HG02981 (cell line): Measurements from ENCODE around the gene KLHDC10.
"Not testable (repeated sequence)": the region's sequence is repeated elsewhere in the genome, so short reads cannot be mapped to it uniquely, and the experiment has no call there.

Experiments used
- ATAC-seq: cut with Tn5 transposase; IDR thresholded peaks from one replicate; pipeline ENCODE4 v1.9.1; 2021; ENCODE audit warnings: mild to moderate bottlenecking, moderate library complexity; ENCODE audit not compliant: unreplicated experiment

The KLHDC10 gene

GRCh38 chr7:130140551-130141160 is 70.3 kb downstream of the KLHDC10 start:
- no peak for ATAC-seq

DNA sequence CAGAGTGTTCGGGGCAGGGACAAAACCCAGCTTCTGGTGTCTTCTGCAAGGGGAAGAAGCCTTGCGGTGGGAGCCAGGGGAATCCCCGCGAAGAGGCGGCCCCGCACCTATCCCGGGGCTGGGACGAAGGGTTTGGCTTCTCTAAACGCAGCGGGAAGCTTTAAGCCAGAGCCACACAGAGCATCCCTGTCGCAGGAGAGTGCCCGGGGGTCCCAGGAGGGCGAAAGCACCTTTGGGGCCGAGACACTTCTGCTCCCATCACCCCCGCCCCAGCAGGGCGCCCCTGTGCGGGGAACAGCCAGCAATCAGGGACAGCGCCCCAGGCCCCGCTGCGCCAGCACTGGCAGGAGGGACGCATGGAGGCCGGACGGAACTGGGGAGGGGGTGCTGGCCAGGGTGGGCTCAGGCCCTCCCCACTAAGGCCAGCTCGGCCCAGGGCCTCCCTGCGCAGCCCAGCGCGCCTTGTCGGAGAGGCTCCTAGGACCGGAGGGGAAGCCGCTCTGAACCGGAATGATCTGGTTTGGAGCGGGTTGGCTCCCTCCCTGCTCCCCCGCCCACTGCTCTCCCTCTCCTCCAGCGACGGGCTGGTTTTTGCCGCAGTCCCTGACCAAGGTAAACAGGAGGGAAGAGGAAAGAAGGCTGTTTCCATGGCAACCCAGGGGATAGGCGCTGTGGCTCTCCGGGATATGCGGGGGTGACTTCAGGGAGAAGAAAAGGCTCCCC is 71.0 kb downstream of the KLHDC10 start:
- ATAC-seq = peak; percentile 50

- peak; percentile 6 for ATAC-seq
Observed at GRCh38 chr7:130141884-130142653, 71.7 kb downstream of the KLHDC10 start.

GRCh38 chr7:130142654-130143333 is 72.5 kb downstream of the KLHDC10 start:
- no peak for ATAC-seq

- ATAC-seq = no peak
Observed at GRCh38 chr7:130143334-130143732, 73.0 kb downstream of the KLHDC10 start.

DNA sequence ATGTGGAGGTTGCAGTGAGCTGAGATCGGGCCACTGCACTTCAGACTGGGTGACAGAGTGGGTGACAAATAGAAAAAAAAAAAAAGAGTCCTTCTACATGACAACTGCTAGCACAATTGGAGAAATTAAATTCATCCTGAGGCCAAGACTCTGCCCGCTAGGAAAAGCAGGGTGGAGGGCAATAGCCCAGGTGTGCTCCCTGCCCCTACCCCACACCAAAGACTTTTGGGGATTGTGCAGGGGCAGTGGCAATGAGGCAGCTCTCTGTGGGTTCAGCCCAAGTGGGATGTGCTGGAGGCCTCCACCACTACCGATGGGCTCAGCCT is 73.6 kb downstream of the KLHDC10 start:
- no peak for ATAC-seq

GRCh38 chr7:130144312-130145171 is 74.2 kb downstream of the KLHDC10 start:
- no peak for ATAC-seq

DNA sequence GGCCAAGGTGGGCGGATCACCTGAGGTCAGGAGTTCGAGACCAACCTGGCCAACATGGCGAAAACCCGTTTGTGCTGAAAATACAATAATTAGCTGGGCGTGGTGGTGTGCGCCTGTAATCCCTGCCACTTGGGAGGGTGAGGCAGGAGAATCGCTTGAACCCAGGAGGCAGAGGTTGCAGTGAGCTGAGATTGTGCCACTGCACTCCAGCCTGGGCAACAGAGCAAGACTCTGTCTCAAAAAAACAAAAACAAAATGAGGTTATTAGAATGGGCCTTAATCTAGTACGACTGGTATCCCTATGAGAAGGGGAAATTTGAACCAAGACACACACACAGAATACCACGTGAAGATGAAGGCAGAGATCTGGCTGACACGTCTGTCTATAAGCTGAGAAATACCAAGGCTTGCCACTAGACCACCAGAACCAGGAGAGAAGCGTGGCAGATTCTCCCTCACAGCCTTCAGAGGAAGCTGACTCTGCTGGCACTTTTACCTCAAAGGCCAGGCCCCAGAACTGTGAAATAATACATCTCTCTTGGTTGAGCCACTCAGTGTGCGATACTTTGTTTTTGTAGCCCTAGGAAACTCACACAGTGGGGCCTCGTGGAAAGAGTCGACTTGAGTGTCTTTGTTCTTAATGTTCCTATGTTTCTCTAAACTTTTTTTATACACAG is 75.2 kb downstream of the KLHDC10 start:
- ATAC-seq = no peak

DNA sequence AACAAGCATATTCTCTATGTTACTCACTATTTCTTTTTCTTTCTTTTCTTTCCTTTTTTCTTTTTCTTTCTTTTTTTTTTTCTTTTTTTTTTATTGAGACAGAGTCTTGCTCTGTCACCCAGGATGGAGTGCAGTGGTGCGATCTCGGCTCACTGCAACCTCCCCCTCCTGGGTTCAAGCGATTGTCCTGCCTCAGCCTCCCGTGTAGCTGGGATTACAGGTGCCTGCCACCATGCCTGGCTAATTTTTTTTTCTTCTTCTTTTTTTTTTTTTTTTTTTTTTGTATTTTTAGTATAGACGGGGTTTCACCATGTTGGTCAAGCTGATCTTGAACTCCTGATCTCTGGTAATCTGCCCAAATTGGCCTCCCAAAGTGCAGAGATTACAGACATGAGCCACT is 75.8 kb downstream of the KLHDC10 start:
- not testable (repeated sequence) for ATAC-seq

GRCh38 chr7:130146693-130147405 is 76.5 kb downstream of the KLHDC10 start:
- ATAC-seq = no peak

DNA sequence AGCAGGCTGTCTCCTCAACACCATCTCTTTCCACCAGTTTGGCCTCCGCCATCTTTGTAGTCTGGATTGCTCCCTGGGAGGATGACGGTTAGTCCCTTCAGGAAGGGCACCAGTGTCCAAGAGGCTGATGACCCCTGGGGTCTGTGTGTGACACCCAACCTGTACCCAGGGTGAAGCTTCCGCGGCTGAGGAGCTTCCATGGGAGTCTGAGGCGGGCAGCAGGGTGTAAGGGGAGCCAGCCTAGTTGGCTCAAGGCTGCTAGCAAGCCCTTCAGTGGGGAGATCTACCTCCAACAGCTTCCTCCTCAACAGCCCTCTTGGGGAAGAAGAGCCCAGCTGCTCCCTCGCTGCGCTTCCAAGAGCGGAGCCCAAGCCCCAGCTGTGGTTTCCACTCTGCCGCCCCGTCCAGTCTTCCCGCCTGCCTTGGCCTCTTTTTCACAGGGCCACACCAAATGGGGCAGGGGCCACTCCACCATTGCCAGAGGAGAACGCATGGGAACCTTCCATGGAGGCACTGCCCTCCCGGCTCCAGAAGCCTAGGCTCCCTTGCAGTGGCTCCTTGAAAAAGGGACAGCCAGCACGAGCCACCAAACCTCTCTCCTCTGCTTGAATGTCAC is 77.5 kb downstream of the KLHDC10 start:
- ATAC-seq = no peak

GRCh38 chr7:130148561-130148960 is 78.2 kb downstream of the KLHDC10 start:
- no peak for ATAC-seq

- peak; percentile 55 for ATAC-seq
Observed at GRCh38 chr7:130149281-130150139, 79.2 kb downstream of the KLHDC10 start.

DNA sequence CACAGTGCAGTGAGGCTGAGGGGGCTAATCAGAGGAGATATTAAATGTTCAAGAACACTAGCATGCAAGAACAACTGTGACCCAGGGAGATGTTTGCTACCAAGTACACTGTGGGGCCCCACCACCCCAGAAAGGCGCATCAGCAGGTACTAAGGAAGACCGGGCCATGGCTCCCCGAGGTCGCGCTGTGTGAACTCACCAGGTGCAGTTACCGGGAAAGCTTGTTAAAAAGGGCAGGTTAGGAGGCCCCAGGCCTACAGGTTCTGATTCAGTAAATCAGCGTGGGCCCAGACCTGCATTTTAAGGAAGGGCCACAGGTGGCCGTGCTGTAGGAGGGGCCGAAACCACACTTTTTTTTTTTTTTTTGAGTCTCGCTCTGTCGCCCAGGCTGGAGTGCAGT is 80.3 kb downstream of the KLHDC10 start:
- ATAC-seq = no peak

- no peak for ATAC-seq
Observed at GRCh38 chr7:130151591-130152492, 81.5 kb downstream of the KLHDC10 start.

DNA sequence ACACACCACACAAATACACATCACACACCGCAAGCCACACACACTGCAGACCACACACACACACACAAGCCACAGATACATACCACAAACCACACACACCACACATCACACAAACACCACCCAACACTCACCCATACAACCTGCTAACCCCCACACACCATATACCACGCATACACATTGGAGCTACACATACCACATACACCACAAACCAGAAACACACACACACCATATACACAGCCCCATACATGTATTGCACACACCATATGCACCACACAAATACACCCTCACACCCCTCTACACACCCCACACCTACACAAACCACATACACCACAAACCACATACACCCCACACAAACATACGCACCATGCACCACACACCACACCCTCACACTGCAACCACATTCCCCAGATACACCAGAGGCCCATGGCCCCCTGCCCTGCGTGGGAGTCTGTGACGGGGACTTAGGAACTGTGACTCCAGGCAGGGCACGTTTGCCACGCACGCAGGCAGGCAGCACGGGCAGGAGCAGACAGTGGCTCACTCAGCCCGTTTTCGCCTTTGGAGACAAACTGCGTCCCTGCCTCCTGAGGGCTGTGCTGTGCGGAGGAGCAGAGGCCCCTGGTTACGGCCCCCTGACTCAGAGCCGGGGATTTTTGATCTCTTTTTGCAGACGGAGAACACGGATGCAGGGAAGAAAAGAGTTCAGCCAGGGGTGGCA is 82.3 kb downstream of the KLHDC10 start:
- ATAC-seq = no peak
